ENCODE measurements around the gene ANKRD34A.

Gene ANKRD34A

DNA sequence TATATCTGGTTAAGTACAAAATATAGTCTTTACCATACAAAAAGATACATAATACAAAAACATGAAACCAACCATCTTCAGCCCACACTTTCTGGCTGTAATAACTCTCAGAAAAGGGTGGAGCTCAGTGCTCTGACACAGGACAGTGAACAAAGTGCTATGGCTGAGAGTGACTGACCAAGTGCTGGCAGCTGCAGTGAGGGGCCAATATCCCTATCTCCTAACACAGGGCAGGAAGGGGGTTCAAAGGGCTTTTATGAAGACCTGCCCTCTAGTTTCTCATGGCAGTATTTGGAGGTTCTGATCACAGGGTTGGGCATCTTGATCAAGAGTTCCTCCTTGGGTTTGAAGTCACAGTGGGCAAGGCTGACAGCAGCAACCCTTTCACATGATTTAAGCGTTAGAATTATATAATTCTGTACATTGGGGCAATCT lies 28.1 kb upstream of the ANKRD34A start:
- peak; percentile 49 for DNase-seq
- Histone ChIP-seq H3K9me3 (replicated peaks; ENCODE audit: insufficient read depth, low read length) (no peaks in the 10 kb centered on the region), H4K20me1 (ENCODE audit: insufficient read depth, low read length) (peaks cover 18% of the 10 kb centered on the region; the same call in 1 of the 2 replicates), H3K4me3 (ENCODE audit: low read length) (no peak overlapping the region), H3K4me1 (ENCODE audit: low read length) (peaks cover 23% of the 10 kb centered on the region), H2AFZ (ENCODE audit: low read length) (no peak overlapping the region), H3K79me2 (ENCODE audit: low read length) (peaks cover 42% of the 10 kb centered on the region), H3K27ac (ENCODE audit: low read length) (peak overlapping the region; percentile 11; the same call in 1 of the 2 replicates), H3K36me3 (replicated peaks; ENCODE audit: insufficient read depth, low read length) (peaks cover 26% of the 10 kb centered on the region), H3K9me2 (replicated peaks; ENCODE audit: insufficient read depth, low read length) (no peaks in the 10 kb centered on the region), H3K9ac (ENCODE audit: low read length) (no peak overlapping the region), H3K27me3 (replicated peaks; ENCODE audit: insufficient read depth, low read length) (no peaks in the 10 kb centered on the region), H3K4me2 (ENCODE audit: low read depth, low read length) (peak overlapping the region; percentile 89; the same call in 1 of the 2 replicates), H3F3A (ENCODE audit: insufficient read depth, low read length) (peaks cover 72% of the 10 kb centered on the region)
- TF ChIP-seq, protein P1, sequence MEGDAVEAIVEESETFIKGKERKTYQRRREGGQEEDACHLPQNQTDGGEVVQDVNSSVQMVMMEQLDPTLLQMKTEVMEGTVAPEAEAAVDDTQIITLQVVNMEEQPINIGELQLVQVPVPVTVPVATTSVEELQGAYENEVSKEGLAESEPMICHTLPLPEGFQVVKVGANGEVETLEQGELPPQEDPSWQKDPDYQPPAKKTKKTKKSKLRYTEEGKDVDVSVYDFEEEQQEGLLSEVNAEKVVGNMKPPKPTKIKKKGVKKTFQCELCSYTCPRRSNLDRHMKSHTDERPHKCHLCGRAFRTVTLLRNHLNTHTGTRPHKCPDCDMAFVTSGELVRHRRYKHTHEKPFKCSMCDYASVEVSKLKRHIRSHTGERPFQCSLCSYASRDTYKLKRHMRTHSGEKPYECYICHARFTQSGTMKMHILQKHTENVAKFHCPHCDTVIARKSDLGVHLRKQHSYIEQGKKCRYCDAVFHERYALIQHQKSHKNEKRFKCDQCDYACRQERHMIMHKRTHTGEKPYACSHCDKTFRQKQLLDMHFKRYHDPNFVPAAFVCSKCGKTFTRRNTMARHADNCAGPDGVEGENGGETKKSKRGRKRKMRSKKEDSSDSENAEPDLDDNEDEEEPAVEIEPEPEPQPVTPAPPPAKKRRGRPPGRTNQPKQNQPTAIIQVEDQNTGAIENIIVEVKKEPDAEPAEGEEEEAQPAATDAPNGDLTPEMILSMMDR (IDR thresholded peaks at IDR 0.05; ENCODE audit: low read length), result no peak
- no peak for TF ChIP-seq EZH2phosphoT487 (IDR thresholded peaks at IDR 0.05; ENCODE audit: low read length)
- no peak for TF ChIP-seq EZH2 (optimal IDR thresholded peaks at IDR 0.05; ENCODE audit: low read depth, low read length)

DNA sequence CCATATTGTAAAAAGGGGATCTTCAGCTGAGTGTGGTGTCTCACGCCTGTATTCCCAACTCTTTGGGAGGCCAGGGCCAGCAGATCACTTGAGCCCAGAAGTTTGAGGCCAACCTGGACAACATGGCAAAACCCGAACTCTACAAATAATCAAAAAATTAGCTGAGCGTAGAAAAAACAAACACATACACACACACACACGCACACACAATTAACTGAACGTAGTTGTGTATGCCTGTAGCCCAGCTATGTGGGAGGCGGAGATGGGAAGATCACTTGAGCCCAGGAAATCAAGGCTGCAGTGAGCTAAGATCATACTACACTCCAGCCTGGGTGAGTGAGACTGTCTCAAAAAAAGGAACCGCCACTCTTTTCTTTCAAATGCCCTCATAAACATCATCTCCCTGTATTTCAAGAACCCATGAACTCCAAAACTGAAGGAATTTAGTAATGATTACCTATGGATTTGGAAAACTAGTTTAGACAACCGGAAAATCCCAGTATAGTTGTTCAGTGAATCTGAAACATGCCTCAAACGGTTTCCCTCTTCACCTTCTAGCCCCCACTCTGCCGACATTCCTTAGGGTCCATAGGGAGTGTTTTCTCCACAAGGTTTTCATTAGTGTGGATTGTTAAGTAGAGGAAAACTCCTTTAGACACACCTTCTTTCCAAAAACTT lies 27.5 kb upstream of the ANKRD34A start:
- no peak overlapping the region for H3K4me2 ChIP-seq (ENCODE audit: low read depth, low read length)
- TF ChIP-seq, protein P1 (IDR thresholded peaks at IDR 0.05; ENCODE audit: low read length), result no peak
- TF ChIP-seq EZH2phosphoT487 (IDR thresholded peaks at IDR 0.05; ENCODE audit: low read length), result no peak
- TF ChIP-seq EZH2 (optimal IDR thresholded peaks at IDR 0.05; ENCODE audit: low read depth, low read length), result no peak
- H3K9me2 ChIP-seq (replicated peaks; ENCODE audit: insufficient read depth, low read length), result no peaks in the 10 kb centered on the region
- H2AFZ ChIP-seq (ENCODE audit: low read length), result no peak overlapping the region
- H3K79me2 ChIP-seq (ENCODE audit: low read length), result peaks cover 37% of the 10 kb centered on the region
- H3K27me3 ChIP-seq (replicated peaks; ENCODE audit: insufficient read depth, low read length), result no peaks in the 10 kb centered on the region
- peaks cover 66% of the 10 kb centered on the region for H3F3A ChIP-seq (ENCODE audit: insufficient read depth, low read length)
- DNase-seq, result peak; percentile 42
- H3K36me3 ChIP-seq (replicated peaks; ENCODE audit: insufficient read depth, low read length), result peaks cover 26% of the 10 kb centered on the region
- no peak overlapping the region for H3K4me3 ChIP-seq (ENCODE audit: low read length)
- H3K9ac ChIP-seq (ENCODE audit: low read length), result no peak overlapping the region
- peak overlapping the region; percentile 11; the same call in 1 of the 2 replicates for H3K27ac ChIP-seq (ENCODE audit: low read length)
- H3K4me1 ChIP-seq (ENCODE audit: low read length), result peaks cover 21% of the 10 kb centered on the region
- peaks cover 18% of the 10 kb centered on the region; the same call in 1 of the 2 replicates for H4K20me1 ChIP-seq (ENCODE audit: insufficient read depth, low read length)
- H3K9me3 ChIP-seq (replicated peaks; ENCODE audit: insufficient read depth, low read length), result no peaks in the 10 kb centered on the region

GRCh38 chr1:145990249-145990855 lies 26.0 kb upstream of the ANKRD34A start:
- DNase-seq, result no peak
- Histone ChIP-seq H3K9me2 (replicated peaks; ENCODE audit: insufficient read depth, low read length) (no peaks in the 10 kb centered on the region), H3K27ac (ENCODE audit: low read length) (peak overlapping the region; percentile 1; the same call in 1 of the 2 replicates), H3K9ac (ENCODE audit: low read length) (no peak overlapping the region), H4K20me1 (ENCODE audit: insufficient read depth, low read length) (peaks cover 17% of the 10 kb centered on the region; the same call in 1 of the 2 replicates), H3K79me2 (ENCODE audit: low read length) (peaks cover 21% of the 10 kb centered on the region), H3K4me3 (ENCODE audit: low read length) (no peak overlapping the region), H3K27me3 (replicated peaks; ENCODE audit: insufficient read depth, low read length) (no peaks in the 10 kb centered on the region), H2AFZ (ENCODE audit: low read length) (no peak overlapping the region), H3K4me2 (ENCODE audit: low read depth, low read length) (no peak overlapping the region), H3K4me1 (ENCODE audit: low read length) (peaks cover 33% of the 10 kb centered on the region), H3K9me3 (replicated peaks; ENCODE audit: insufficient read depth, low read length) (no peaks in the 10 kb centered on the region), H3K36me3 (replicated peaks; ENCODE audit: insufficient read depth, low read length) (peaks cover 26% of the 10 kb centered on the region), H3F3A (ENCODE audit: insufficient read depth, low read length) (peaks cover 57% of the 10 kb centered on the region)
- TF ChIP-seq, protein P1 (IDR thresholded peaks at IDR 0.05; ENCODE audit: low read length), result no peak
- TF ChIP-seq EZH2 (optimal IDR thresholded peaks at IDR 0.05; ENCODE audit: low read depth, low read length) (no peak), EZH2phosphoT487 (IDR thresholded peaks at IDR 0.05; ENCODE audit: low read length) (no peak)

Data from MM.1S (cell line).